ENCODE results near the gene CMPK2. TPM values are rescaled to one million over a fixed set of nuclear protein-coding genes. Genes with fewer than 3 reads are reported as not detected.

Gene CMPK2
- total RNA-seq, 1 donor from 2014 or later = 1.9 TPM

DNA sequence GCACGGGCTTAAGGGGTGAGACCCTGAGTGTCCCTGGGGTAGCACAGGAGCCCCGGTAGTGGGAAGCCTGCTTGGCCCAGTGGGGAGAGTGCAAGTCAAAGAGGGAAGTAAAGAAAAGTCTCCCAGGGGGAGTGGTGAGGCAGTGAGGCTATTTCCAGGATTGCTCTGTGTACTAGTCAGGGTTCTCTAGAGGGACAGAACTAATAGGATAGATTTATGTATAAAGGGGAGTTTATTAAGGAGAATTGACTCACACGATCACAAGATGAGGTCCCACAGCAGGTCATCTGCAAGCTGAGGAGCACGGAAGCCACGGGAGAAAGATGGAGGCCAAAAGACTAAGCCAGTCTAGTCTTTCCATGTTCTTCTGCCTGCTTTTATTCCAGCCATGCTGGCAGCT is 45.5 kb downstream of the CMPK2 start:
- no peaks in the 10 kb centered on the region for H3K4me1 Mint-ChIP-seq
- H3K27ac Mint-ChIP-seq = no peak overlapping the region
- H3K36me3 Mint-ChIP-seq (ENCODE audit: low read depth) = no peaks in the 10 kb centered on the region
- no peak for TF ChIP-seq CTCF (IDR thresholded peaks at IDR 0.05)
- DNase-seq = no peak
- intact Hi-C loops (cut with micrococcal nuclease) = no loop called here
- CTCF ChIA-PET = no interaction called here
- H3K4me3 Mint-ChIP-seq = no peak overlapping the region
- no peak for ATAC-seq (ENCODE audit: low read depth)
- peaks cover 10% of the 10 kb centered on the region for H3K27me3 Mint-ChIP-seq
- H3K9me3 Mint-ChIP-seq = no peaks in the 10 kb centered on the region
- POLR2A ChIA-PET = no interaction called here

GRCh38 chr2:6819668-6820067 is 46.0 kb downstream of the CMPK2 start:
- H3K4me1 Mint-ChIP-seq = no peaks in the 10 kb centered on the region
- no peaks in the 10 kb centered on the region for H3K36me3 Mint-ChIP-seq (ENCODE audit: low read depth)
- no peak for DNase-seq
- TF ChIP-seq CTCF (IDR thresholded peaks at IDR 0.05) = no peak
- no peak overlapping the region for H3K27ac Mint-ChIP-seq
- ChIA-PET POLR2A (no interaction called here), CTCF (no interaction called here)
- H3K4me3 Mint-ChIP-seq = no peak overlapping the region
- no peak for ATAC-seq (ENCODE audit: low read depth)
- intact Hi-C loops (cut with micrococcal nuclease) = no loop called here
- no peaks in the 10 kb centered on the region for H3K9me3 Mint-ChIP-seq
- H3K27me3 Mint-ChIP-seq = peaks cover 10% of the 10 kb centered on the region

DNA sequence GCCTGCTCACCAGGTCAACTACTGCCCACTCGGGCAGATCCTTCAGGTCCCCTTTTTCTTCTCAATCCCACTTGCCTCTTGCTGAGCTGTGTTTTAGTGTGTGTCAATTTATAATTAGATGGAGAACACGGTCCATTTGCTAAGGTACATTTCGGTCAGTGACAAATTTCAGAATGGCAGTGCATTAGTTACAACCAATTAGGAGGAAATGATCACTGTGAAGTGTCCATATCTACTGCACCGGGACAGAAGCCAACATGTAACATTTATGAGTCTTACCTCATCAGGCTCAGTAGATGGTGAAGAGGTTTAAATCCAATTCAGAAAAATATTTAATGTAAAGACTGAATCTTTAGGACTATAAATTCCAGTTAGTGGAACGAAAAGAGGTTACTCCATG is 47.7 kb downstream of the CMPK2 start:
- POLR2A ChIA-PET = no interaction called here

DNA sequence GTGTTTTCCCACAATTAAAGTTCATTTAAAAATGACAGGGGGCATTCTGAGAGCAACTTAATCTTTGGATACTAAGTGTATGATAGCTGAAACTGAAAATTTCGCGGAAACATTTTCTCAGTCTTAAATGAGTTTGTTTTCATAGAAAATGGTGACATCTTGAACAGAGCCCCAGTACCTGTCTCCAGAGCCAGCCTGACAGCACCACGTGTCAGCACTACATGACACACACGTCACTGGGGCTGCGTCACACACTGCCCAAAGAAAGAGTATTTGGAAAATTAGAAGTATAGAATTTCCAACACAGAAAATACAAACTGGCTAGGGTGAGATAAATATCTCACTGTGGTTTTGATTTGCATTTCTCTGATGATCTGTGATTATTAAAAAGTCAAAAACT is 50.8 kb downstream of the CMPK2 start:
- H3K27me3 Mint-ChIP-seq = peaks cover 9% of the 10 kb centered on the region
- intact Hi-C loops (cut with micrococcal nuclease) = no loop called here
- ChIA-PET CTCF (no interaction called here), POLR2A (no interaction called here)
- H3K4me3 Mint-ChIP-seq = no peak overlapping the region
- no peaks in the 10 kb centered on the region for H3K9me3 Mint-ChIP-seq
- no peaks in the 10 kb centered on the region for H3K4me1 Mint-ChIP-seq
- no peak overlapping the region for H3K27ac Mint-ChIP-seq
- H3K36me3 Mint-ChIP-seq (ENCODE audit: low read depth) = no peaks in the 10 kb centered on the region
- no peak for DNase-seq
- TF ChIP-seq CTCF (IDR thresholded peaks at IDR 0.05) = no peak
- no peak for ATAC-seq (ENCODE audit: low read depth)

More for the DNA sequence above, 47.7 kb downstream of the CMPK2 start:
- intact Hi-C loops (cut with micrococcal nuclease) = no loop called here
- Mint-ChIP-seq H3K4me1 (no peaks in the 10 kb centered on the region), H3K27me3 (peaks cover 10% of the 10 kb centered on the region), H3K27ac (no peak overlapping the region), H3K4me3 (no peak overlapping the region), H3K9me3 (no peaks in the 10 kb centered on the region), H3K36me3 (ENCODE audit: low read depth) (no peaks in the 10 kb centered on the region)
- ATAC-seq (ENCODE audit: low read depth) = no peak
- TF ChIP-seq CTCF (IDR thresholded peaks at IDR 0.05) = no peak
- DNase-seq = no peak
- CTCF ChIA-PET = no interaction called here

DNA sequence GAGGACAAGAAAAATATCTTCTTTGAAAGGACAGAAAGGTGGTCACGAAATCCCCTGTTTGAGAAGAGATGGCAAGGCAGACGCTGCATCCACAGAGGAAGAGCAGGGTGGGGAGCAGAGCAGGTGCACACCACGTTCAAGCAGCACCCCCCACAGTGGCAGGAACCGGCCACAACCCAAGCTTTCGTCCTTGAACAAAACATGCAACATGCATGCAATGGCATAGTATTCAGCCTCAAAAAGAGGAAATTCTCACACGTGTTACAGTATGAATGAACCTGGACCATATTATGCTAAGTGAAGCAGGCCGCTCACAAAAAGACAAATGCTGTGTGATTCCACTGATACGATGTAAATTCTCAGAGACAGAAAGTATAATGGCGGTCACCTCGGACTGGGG is 51.4 kb downstream of the CMPK2 start:
- H3K27me3 Mint-ChIP-seq = peaks cover 10% of the 10 kb centered on the region
- H3K4me3 Mint-ChIP-seq = no peak overlapping the region
- POLR2A ChIA-PET = no interaction called here
- DNase-seq (no peak), ATAC-seq (ENCODE audit: low read depth) (no peak)
- intact Hi-C loops (cut with micrococcal nuclease) = no loop called here
- no peak overlapping the region for H3K27ac Mint-ChIP-seq
- H3K4me1 Mint-ChIP-seq = no peaks in the 10 kb centered on the region
- H3K36me3 Mint-ChIP-seq (ENCODE audit: low read depth) = no peaks in the 10 kb centered on the region
- CTCF ChIA-PET = no interaction called here
- TF ChIP-seq CTCF (IDR thresholded peaks at IDR 0.05) = no peak
- H3K9me3 Mint-ChIP-seq = no peaks in the 10 kb centered on the region

Data from activated B cell treated with CpG ODN at 0.5 μM for 24 hours (primary cell).